ENCODE results near the gene APOL1. TPM values are rescaled to one million over a fixed set of nuclear protein-coding genes. Genes with fewer than 3 reads are reported as not detected.

Gene APOL1
- total and polyA plus RNA-seq, 2 of the 13 experiments (the other 11 are each of a cell fraction or from before 2014, with no cell fraction given): 20.3 to 75.0 TPM

- TF ChIP-seq NR1H2 (CRISPR knock-in tag; IDR thresholded peaks at IDR 0.05; ENCODE audit: borderline replicate concordance, low read depth) (no peak), ZNF709 (CRISPR knock-in tag; IDR thresholded peaks at IDR 0.05) (no peak), MTERF4 (CRISPR knock-in tag; IDR thresholded peaks at IDR 0.05) (peak; percentile 4; the same call in 1 of the 2 replicates), NFKB2 (CRISPR knock-in tag; IDR thresholded peaks at IDR 0.05; ENCODE audit: borderline replicate concordance) (0 out of 2 replicates have a peak, but pooled peaks have one; percentile 37), REXO4 (CRISPR knock-in tag; IDR thresholded peaks at IDR 0.05; ENCODE audit: borderline replicate concordance) (no peak), PPARG (CRISPR knock-in tag; conservative IDR thresholded peaks at IDR 0.05) (no peak), ZBTB26 (CRISPR knock-in tag; IDR thresholded peaks at IDR 0.05; ENCODE audit: borderline replicate concordance) (no peak), ZFP41 (CRISPR knock-in tag; IDR thresholded peaks at IDR 0.05; ENCODE audit: borderline replicate concordance) (no peak), AKAP8 (CRISPR knock-in tag; IDR thresholded peaks at IDR 0.05) (no peak), HNRNPK (IDR thresholded peaks at IDR 0.05; ENCODE audit: low read depth, low read length, poor library complexity, severe bottlenecking) (no peak), CBX1 (IDR thresholded peaks at IDR 0.05; ENCODE audit: low read depth) (no peak), FOXK1 (CRISPR knock-in tag; IDR thresholded peaks at IDR 0.05; ENCODE audit: borderline replicate concordance, low read depth) (no peak), CTCF (CRISPR knock-in tag; IDR thresholded peaks at IDR 0.05) (no peak), TEAD3 (CRISPR knock-in tag; optimal IDR thresholded peaks at IDR 0.05; ENCODE audit: borderline replicate concordance) (no peak), ERF (CRISPR knock-in tag; IDR thresholded peaks at IDR 0.05) (no peak), ZIK1 (CRISPR knock-in tag; IDR thresholded peaks at IDR 0.05; ENCODE audit: borderline replicate concordance, low read depth) (no peak), SPEN (CRISPR knock-in tag; IDR thresholded peaks at IDR 0.05; ENCODE audit: low read depth) (no peak), NR0B2 (CRISPR knock-in tag; IDR thresholded peaks at IDR 0.05) (no peak), MAFG (CRISPR knock-in tag; IDR thresholded peaks at IDR 0.05) (no peak), CREBL2 (CRISPR knock-in tag; IDR thresholded peaks at IDR 0.05; ENCODE audit: borderline replicate concordance) (no peak), UBTF (CRISPR knock-in tag; IDR thresholded peaks at IDR 0.05) (no peak), SMC3 (IDR thresholded peaks at IDR 0.05; ENCODE audit: low read length) (no peak), HOXA5 (CRISPR knock-in tag; IDR thresholded peaks at IDR 0.05) (no peak)
These were observed 14.4 kb upstream of the APOL1 start (continued) for GRCh38 chr22:36238373-36239149.
